H1 (cell line): ENCODE results near the gene PLEK. TPM values are rescaled to one million over a fixed set of nuclear protein-coding genes. Genes with fewer than 3 reads are reported as not detected.
A peak's percentile ranks its signal among the peaks of the same experiment; 100 is the strongest.

ENCODE experiments used
- CTCF ChIA-PET: fragments of 300-600 bp; sonication (Branson Sonifier 250); formaldehyde crosslinking; loops from one replicate; lab custom pipeline; 2021; ENCODE audit not compliant: partially characterized antibody; lab: Charles Lee
- POLR2A ChIA-PET: fragments of 300-600 bp; sonication (Branson Sonifier 250); formaldehyde crosslinking; loops from one replicate; lab custom pipeline; 2021; ENCODE audit warnings: inconsistent platforms; ENCODE audit not compliant: partially characterized antibody; lab: Charles Lee
- DNase-seq, 2 experiments: peaks; one replicate each; pipeline versions ENCODE4 v3.0.0 to v3.0.0-alpha.2; 2010 to 2022; ENCODE audit warnings: low spot score in 2 of 2, low read depth in 1 of 2, mixed read lengths in 1 of 2
- FAIRE-seq: peaks from 2 replicates; lab custom pipeline; 2011; peaks lifted over from hg19 to GRCh38; lab: Jason Lieb, UNC
- H2AFZ ChIP-seq: 2 replicates; pipeline ENCODE4 v1.8.1; 2012; ENCODE audit warnings: low read length, inconsistent platforms
- H2AK5ac ChIP-seq: 2 replicates; pipeline ENCODE4 v1.6.1; 2013; ENCODE audit warnings: low read depth, low read length
- H2BK120ac ChIP-seq: replicated peaks from 2 replicates; pipeline ENCODE3; 2013; ENCODE audit warnings: low read depth, low read length, inconsistent platforms
- H2BK12ac ChIP-seq: 2 replicates; pipeline ENCODE4 v1.6.1; 2013; ENCODE audit warnings: low read depth, low read length
- H2BK15ac ChIP-seq: 2 replicates; pipeline ENCODE4 v1.6.1; 2013; ENCODE audit warnings: low read length
- H2BK20ac ChIP-seq: 2 replicates; pipeline ENCODE4 v1.6.1; 2013; ENCODE audit warnings: low read length
- H2BK5ac ChIP-seq: 2 replicates; pipeline ENCODE4 v1.6.1; 2013; ENCODE audit warnings: low read depth, low read length
- H3K14ac ChIP-seq: 2 replicates; pipeline ENCODE4 v1.6.1; 2013; ENCODE audit warnings: inconsistent platforms; ENCODE audit not compliant: insufficient read length
- H3K18ac ChIP-seq: 2 replicates; pipeline ENCODE4 v1.6.1; 2013; ENCODE audit warnings: low read length; ENCODE audit errors: extremely low read depth
- H3K23ac ChIP-seq: 2 replicates; pipeline ENCODE4 v1.6.1; 2013; ENCODE audit warnings: inconsistent platforms; ENCODE audit not compliant: insufficient read length
- H3K23me2 ChIP-seq: 2 replicates; pipeline ENCODE4 v1.6.1; 2013; ENCODE audit warnings: low read depth, low read length
- H3K27ac ChIP-seq: 2 replicates; pipeline ENCODE4 v1.6.1; 2011; ENCODE audit warnings: low read depth, low read length, inconsistent platforms
- H3K27me3 ChIP-seq, 4 experiments: replicated peaks in 1 of 4; 1 replicate in 1 of 4; 2 replicates in 3 of 4; pipeline versions ENCODE4 v1.6.1 to v1.8.1; 2011 to 2013; ENCODE audit warnings: low read length in 3 of 4, mild to moderate bottlenecking in 3 of 4, inconsistent platforms in 2 of 4, mixed read lengths in 2 of 4, moderate library complexity in 1 of 4; ENCODE audit not compliant: control insufficient read depth in 3 of 4, insufficient read depth in 3 of 4; ENCODE audit errors: extremely low read depth in 1 of 4
- H3K36me3 ChIP-seq, 4 experiments: 2 replicates each; pipeline versions ENCODE4 v1.6.1 to v1.8.1; 2011 to 2013; ENCODE audit warnings: mild to moderate bottlenecking in 4 of 4, low read length in 3 of 4, moderate library complexity in 2 of 4, control low read depth in 1 of 4, inconsistent platforms in 1 of 4; ENCODE audit not compliant: insufficient read depth in 4 of 4, control insufficient read depth in 2 of 4
- H3K4ac ChIP-seq: replicated peaks from 2 replicates; pipeline ENCODE3; 2013; ENCODE audit warnings: low read length, low read depth, mixed read lengths, inconsistent platforms; ENCODE audit not compliant: insufficient read length
- H3K4me1 ChIP-seq, 4 experiments: replicated peaks in 1 of 4; 1 replicate in 1 of 4; 2 replicates in 3 of 4; pipeline versions ENCODE4 v1.6.1 to v1.8.1; 2011 to 2013; ENCODE audit warnings: low read length in 3 of 4, inconsistent platforms in 2 of 4, mixed read lengths in 1 of 4; ENCODE audit not compliant: insufficient read depth in 4 of 4, control insufficient read depth in 3 of 4
- H3K4me2 ChIP-seq, 2 experiments: 2 replicates each; pipeline versions ENCODE4 v1.6.1 to v1.8.1; 2011 to 2013; ENCODE audit warnings: low read depth in 2 of 2, low read length in 2 of 2, control low read depth in 1 of 2, inconsistent platforms in 1 of 2, mild to moderate bottlenecking in 1 of 2; ENCODE audit not compliant: insufficient read depth in 1 of 2
- H3K4me3 ChIP-seq, 4 experiments: fragments of 200-600, 300-600 bp in 1 of 4; sonication (generic), shearing (Covaris generic), sonication (Bioruptor Twin) in 1 of 4; 2 replicates each; pipeline versions ENCODE4 v1.5.1 to v1.8.1; 2011 to 2016; ENCODE audit warnings: low read length in 4 of 4, low read depth in 3 of 4, control low read depth in 2 of 4, inconsistent platforms in 2 of 4, mild to moderate bottlenecking in 2 of 4, mixed read lengths in 1 of 4, moderate library complexity in 1 of 4; ENCODE audit not compliant: insufficient read depth in 2 of 4; ENCODE audit errors: extremely low read depth in 1 of 4
- H3K56ac ChIP-seq: replicated peaks from 2 replicates; pipeline ENCODE3; 2013; ENCODE audit warnings: low read depth, mild to moderate bottlenecking, mixed read lengths, low read length, inconsistent platforms; ENCODE audit not compliant: insufficient read length
- H3K79me1 ChIP-seq: 2 replicates; pipeline ENCODE4 v1.6.1; 2013; ENCODE audit warnings: low read depth, low read length, control low read depth
- H3K79me2 ChIP-seq, 2 experiments: 2 replicates each; pipeline versions ENCODE4 v1.6.1 to v1.8.1; 2012 to 2013; ENCODE audit warnings: low read length in 2 of 2, mild to moderate bottlenecking in 2 of 2, inconsistent platforms in 1 of 2; ENCODE audit not compliant: insufficient read depth in 2 of 2, control insufficient read depth in 1 of 2
- H3K9ac ChIP-seq, 4 experiments: replicated peaks in 1 of 4; 1 replicate in 1 of 4; 2 replicates in 3 of 4; pipeline versions ENCODE4 v1.6.1 to v1.8.1; 2011 to 2013; ENCODE audit warnings: low read depth in 3 of 4, low read length in 3 of 4, control low read depth in 2 of 4, mild to moderate bottlenecking in 2 of 4, moderate library complexity in 2 of 4, inconsistent platforms in 1 of 4; ENCODE audit errors: extremely low read depth in 1 of 4
- H3K9me3 ChIP-seq, 2 experiments: 2 replicates each; pipeline versions ENCODE4 v1.6.1 to v1.8.1; 2012 to 2013; ENCODE audit warnings: mild to moderate bottlenecking in 2 of 2, moderate library complexity in 2 of 2, control low read depth in 1 of 2, inconsistent platforms in 1 of 2, low read depth in 1 of 2, low read length in 1 of 2, mixed read lengths in 1 of 2; ENCODE audit not compliant: insufficient read depth in 2 of 2
- H4K20me1 ChIP-seq, 2 experiments: replicated peaks in 1 of 2; 2 replicates each; pipeline versions ENCODE3 to v1.8.1; 2011 to 2013; ENCODE audit warnings: inconsistent platforms in 2 of 2, low read length in 2 of 2, mild to moderate bottlenecking in 1 of 2; ENCODE audit not compliant: insufficient read depth in 2 of 2, control insufficient read depth in 1 of 2
- H4K5ac ChIP-seq: 2 replicates; pipeline ENCODE4 v1.6.1; 2013; ENCODE audit warnings: low read length, low read depth, mixed read lengths, inconsistent platforms; ENCODE audit not compliant: insufficient read length
- H4K8ac ChIP-seq: 2 replicates; pipeline ENCODE4 v1.8.0; 2013; ENCODE audit warnings: mild to moderate bottlenecking, moderate library complexity, low read length, inconsistent platforms; ENCODE audit not compliant: insufficient read depth; ENCODE audit errors: extremely low read depth
- H4K91ac ChIP-seq: replicated peaks from 2 replicates; pipeline ENCODE3; 2013; ENCODE audit warnings: low read length, mixed read lengths, inconsistent platforms; ENCODE audit not compliant: insufficient read length
- EZH2 ChIP-seq: fragments of 200-600 bp; sonication (generic); IDR thresholded peaks from 2 replicates; pipeline ENCODE4 v1.7.1; 2012; ENCODE audit warnings: low read depth, mild to moderate bottlenecking, moderate library complexity, low read length, inconsistent platforms; ENCODE audit not compliant: severe bottlenecking
- KDM4A ChIP-seq: IDR thresholded peaks from one replicate; pipeline ENCODE4 v1.7.1; 2012; ENCODE audit warnings: low read depth, mild to moderate bottlenecking, moderate library complexity, low read length, inconsistent platforms; ENCODE audit not compliant: severe bottlenecking
- KDM5A ChIP-seq: fragments of 200-600 bp; IDR thresholded peaks from 2 replicates; pipeline ENCODE4 v1.7.1; 2012; ENCODE audit warnings: mild to moderate bottlenecking, low read length, inconsistent platforms, mixed read lengths
- RAD21 ChIP-seq, 2 experiments: IDR thresholded peaks in 1 of 2; conservative IDR thresholded peaks in 1 of 2; 2 replicates each; pipeline ENCODE4 v1.6.1; 2011; ENCODE audit warnings: low read depth in 2 of 2, low read length in 2 of 2, improper control_type of control experiment in 1 of 2, inconsistent platforms in 1 of 2, mild to moderate bottlenecking in 1 of 2, moderate library complexity in 1 of 2
- SP1 ChIP-seq: IDR thresholded peaks from 2 replicates; pipeline ENCODE4 v1.6.1; 2011; ENCODE audit warnings: low read depth, low read length
- SUZ12 ChIP-seq: fragments of 200-600 bp; sonication (generic); IDR thresholded peaks from 2 replicates; pipeline ENCODE4 v1.6.1; 2012; ENCODE audit warnings: mild to moderate bottlenecking, inconsistent platforms, low read length, moderate library complexity, mixed read lengths
- WGBS, 2 experiments: shearing (Covaris generic) in 1 of 2; methylation state at CpG; one replicate each; pipeline versions ENCODE4 v1.1.6 to v1.1.7; 2013 to 2015; ENCODE audit warnings: low lambda C conversion rate in 2 of 2, mixed read lengths in 2 of 2, inconsistent platforms in 1 of 2, low coverage in 1 of 2, missing lambda C conversion rate in 1 of 2; ENCODE audit not compliant: insufficient replicate concordance in 2 of 2, insufficient coverage in 1 of 2, insufficient read length in 1 of 2; ENCODE audit errors: extremely low coverage in 1 of 2, missing lambda C conversion rate in 1 of 2; 5-methylcytosine and 5-hydroxymethylcytosine counted together
- polyA plus RNA-seq, 7 experiments: library from polyadenylated mRNA; depleted of rRNA in 3 of 7; stranded (reverse) in 5 of 7; unstranded in 2 of 7; fragments of >200 nt in 5 of 7; fragments of 200-250 nt in 2 of 7; gene quantifications; 1 replicate in 5 of 7; 2 replicates in 1 of 7; 4 replicates in 1 of 7; pipeline versions ENCODE4 v1.2.1 to v1.2.3, GENCODE V29; 2011 to 2013; ENCODE audit warnings: missing spikeins in 2 of 7, mixed read lengths in 2 of 7
- total RNA-seq: library from RNA; stranded (reverse); fragmentation: NEBNext Ultra II Directional; extraction: Animal tissue kit (Norgen Biotek cat#: 25700); gene quantifications from 2 replicates; pipeline ENCODE4 v1.2.1, GENCODE V29; 2021
- TF ChIP-seq, protein P1 (sequence below): IDR thresholded peaks from 2 replicates; pipeline ENCODE4 v1.6.1; 2012; ENCODE audit warnings: inconsistent platforms

PLEK gene
- total and polyA plus RNA-seq, 2 of the 8 experiments (the other 6 are each of a cell fraction or from before 2014, with no cell fraction given): not detected

DNA sequence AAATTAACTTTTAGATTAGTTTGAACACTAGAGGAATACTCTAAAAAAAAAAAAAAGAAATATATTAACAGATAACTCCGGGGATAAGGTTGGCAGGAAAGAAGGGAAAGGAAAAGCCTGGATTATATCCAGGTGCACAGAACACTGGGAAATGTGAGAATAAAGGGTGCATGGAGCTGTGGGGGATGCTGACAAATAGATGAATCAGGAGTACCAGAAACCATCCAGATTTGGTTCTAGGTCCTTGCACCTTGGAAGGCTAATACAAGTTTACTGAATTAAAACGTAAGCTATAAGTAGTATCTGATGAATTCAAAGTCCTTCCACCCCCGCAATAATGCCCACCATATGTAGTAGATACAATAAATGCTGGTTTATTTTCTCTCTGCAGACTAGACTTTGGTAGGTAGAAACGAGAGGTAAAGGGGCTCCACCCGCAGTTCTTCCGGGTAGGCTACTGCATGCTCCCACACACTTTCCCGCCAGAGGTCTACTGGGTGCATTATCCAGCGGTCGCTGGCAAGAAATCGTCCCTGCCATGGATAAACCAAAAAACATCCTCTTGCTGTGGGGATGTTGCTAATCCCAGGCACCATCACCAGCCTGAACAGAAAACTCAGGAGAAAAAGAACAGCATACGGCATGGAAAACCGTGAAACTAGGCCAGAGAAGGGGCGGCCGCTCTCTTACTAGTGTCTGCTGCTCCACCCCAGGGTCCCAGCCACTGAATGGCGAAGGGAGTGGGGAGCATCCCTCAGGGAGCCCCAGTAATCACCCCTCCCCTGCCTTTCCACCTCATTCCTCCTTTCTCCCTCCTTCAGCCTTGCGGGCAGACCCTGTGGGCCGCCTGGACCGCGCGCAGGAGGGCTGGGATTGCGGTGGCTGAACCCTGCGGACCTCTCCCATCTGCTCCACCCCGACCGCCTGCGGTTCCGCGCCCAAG, 46.8 kb upstream of the PLEK start:
- no peak overlapping the region; the same call in 1 of the 2 replicates for H3K18ac ChIP-seq
- H4K20me1 ChIP-seq: no peaks in the 10 kb centered on the region
- H3K27ac ChIP-seq: no peak overlapping the region
- no peak overlapping the region; a peak in 1 of 7 replicates for H3K9ac ChIP-seq
- peak overlapping the region; percentile 32 for H3K56ac ChIP-seq
- H4K91ac ChIP-seq: no peak overlapping the region
- no peak overlapping the region for H3K4ac ChIP-seq
- H2BK15ac ChIP-seq: no peak overlapping the region
- no peaks in the 10 kb centered on the region for H3K9me3 ChIP-seq
- no peak overlapping the region for H2BK12ac ChIP-seq
- peak overlapping the region; percentile 96 to 99 for H3K4me2 ChIP-seq
- no peaks in the 10 kb centered on the region for H3K36me3 ChIP-seq
- ChIA-PET CTCF (interaction anchor here (1.0 to 2.5 kb wide), 2 partner anchors 25 to 36 kb away, joined by 3 to 12 read pairs; no protein-coding TSS in a partner anchor), POLR2A (no interaction called here)
- 22% methylated on average over 22 of the region's 27 CpGs; no CpG with 5 or more reads in 1 of the 2 experiments for WGBS, 2 experiments
- no peak overlapping the region for H3K23ac ChIP-seq
- peaks cover 19% of the 10 kb centered on the region; the same call in 1 of the 2 replicates for H3K23me2 ChIP-seq
- no peaks in the 10 kb centered on the region for H3K79me1 ChIP-seq
- H2BK120ac ChIP-seq: no peak overlapping the region
- peak overlapping the region; percentile 61 to 77 (median 76) for H3K4me3 ChIP-seq
- H3K14ac ChIP-seq: no peak overlapping the region
- peaks cover 0 to 3% (median 0%) of the 10 kb centered on the region in 4 experiments; a peak in 1 of 7 replicates for H3K4me1 ChIP-seq
- peak overlapping the region; percentile 91 for H2AFZ ChIP-seq
- no peaks in the 10 kb centered on the region for H3K79me2 ChIP-seq
- no peak overlapping the region for H4K8ac ChIP-seq
- H2BK20ac ChIP-seq: no peak overlapping the region
- no peak overlapping the region for H4K5ac ChIP-seq
- TF ChIP-seq SP1 (no peak), RAD21 (IDR thresholded peaks at IDR 0.05 in 1 of 2, conservative IDR thresholded peaks at IDR 0.05 in 1 of 2; ENCODE audit: low read depth in 2 of 2, low read length in 2 of 2) (no peak), KDM5A (no peak), EZH2 (peak; percentile 65), KDM4A (peak; percentile 59), SUZ12 (peak; percentile 80)
- TF ChIP-seq, protein P1, sequence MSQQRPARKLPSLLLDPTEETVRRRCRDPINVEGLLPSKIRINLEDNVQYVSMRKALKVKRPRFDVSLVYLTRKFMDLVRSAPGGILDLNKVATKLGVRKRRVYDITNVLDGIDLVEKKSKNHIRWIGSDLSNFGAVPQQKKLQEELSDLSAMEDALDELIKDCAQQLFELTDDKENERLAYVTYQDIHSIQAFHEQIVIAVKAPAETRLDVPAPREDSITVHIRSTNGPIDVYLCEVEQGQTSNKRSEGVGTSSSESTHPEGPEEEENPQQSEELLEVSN: peak; percentile 72
- no peak for DNase-seq
- no peak overlapping the region; the same call in 1 of the 2 replicates for H2BK5ac ChIP-seq
- FAIRE-seq: no peak
- H2AK5ac ChIP-seq: no peak overlapping the region
- H3K27me3 ChIP-seq: peaks cover 0 to 32% (median 26%) of the 10 kb centered on the region in 4 experiments; a peak in 6 of 7 replicates
